ENCODE data around the gene RAE1. TPM values are rescaled to one million over a fixed set of nuclear protein-coding genes. Genes with fewer than 3 reads are reported as not detected.

RAE1 gene
- total and polyA plus RNA-seq, 2 experiments from 2014 or later: 35.4 to 43.3 TPM

GRCh38 chr20:57329608-57330221 is 21.3 kb upstream of the RAE1 start, which contains the start of gene SPO11:
Gene SPO11 (plus strand): TSS chr20:57329803. CDS start chr20:57329868, 65 bp downstream.
- Histone ChIP-seq H3K27ac (ENCODE audit: low read depth) (no peak within 1 kb of the TSS), H3K4me3 (no peak within 1 kb of the TSS), H3K27me3 (ENCODE audit: insufficient read depth) (no peaks in the 10 kb centered on the region), H3K36me3 (ENCODE audit: insufficient read depth) (no peaks in the 10 kb centered on the region), H3K9me2 (ENCODE audit: insufficient read depth) (no peaks in the 10 kb centered on the region), H4K20me1 (replicated peaks; ENCODE audit: insufficient read depth) (no peaks in the 10 kb centered on the region), H2AFZ (peak within 1 kb of the TSS; percentile 6; the same call in 1 of the 2 replicates), H3K4me1 (ENCODE audit: insufficient read depth) (no peaks in the 10 kb centered on the region; the same call in 1 of the 2 replicates), H3K4me2 (no peak within 1 kb of the TSS), H3K79me2 (replicated peaks; ENCODE audit: insufficient read depth) (no peaks in the 10 kb centered on the region), H3F3A (replicated peaks; ENCODE audit: low read depth) (no peaks in the 10 kb centered on the region)
- Mint-ChIP-seq H3K27me3 (ENCODE audit: insufficient read depth, low read depth, poor library complexity) (peaks cover 6% of the 10 kb centered on the region), H3K9me3 (no peaks in the 10 kb centered on the region), H3K36me3 (ENCODE audit: low read depth) (no peaks in the 10 kb centered on the region), H3K4me3 (no peak within 1 kb of the TSS), H3K4me1 (peaks cover 13% of the 10 kb centered on the region; the same call in 2 of the 3 replicates), H3K27ac (no peak within 1 kb of the TSS)
- TF ChIP-seq STAT1 (IDR thresholded peaks at IDR 0.05; ENCODE audit: unreplicated experiment): no peak
- TF ChIP-seq CTCF (conservative IDR thresholded peaks at IDR 0.05; ENCODE audit: low read depth in 2 of 2): peak; percentile 68 to 83
- no peak for TF ChIP-seq ZNF114 (CRISPR knock-in tag; IDR thresholded peaks at IDR 0.05)
- DNase-seq (ENCODE audit: low spot score) (peak; percentile 91), ATAC-seq (peak; percentile 93)

- Mint-ChIP-seq H3K4me1 (peaks cover 11% of the 10 kb centered on the region; the same call in 2 of the 3 replicates), H3K27ac (no peak overlapping the region), H3K9me3 (no peaks in the 10 kb centered on the region), H3K27me3 (ENCODE audit: insufficient read depth, low read depth, poor library complexity) (peaks cover 6% of the 10 kb centered on the region), H3K4me3 (no peak overlapping the region), H3K36me3 (ENCODE audit: low read depth) (no peaks in the 10 kb centered on the region)
- no peak overlapping the region for H3K4me2 ChIP-seq
- no peaks in the 10 kb centered on the region for H4K20me1 ChIP-seq (replicated peaks; ENCODE audit: insufficient read depth)
- ATAC-seq (no peak), DNase-seq (ENCODE audit: low spot score) (no peak)
- no peak overlapping the region for H2AFZ ChIP-seq
- H3K9me2 ChIP-seq (ENCODE audit: insufficient read depth): no peaks in the 10 kb centered on the region
- H3K27ac ChIP-seq (ENCODE audit: low read depth): no peak overlapping the region
- H3K27me3 ChIP-seq (ENCODE audit: insufficient read depth): no peaks in the 10 kb centered on the region
- H3F3A ChIP-seq (replicated peaks; ENCODE audit: low read depth): no peaks in the 10 kb centered on the region
- no peak for TF ChIP-seq REST (IDR thresholded peaks at IDR 0.05; ENCODE audit: unreplicated experiment)
- TF ChIP-seq NANOG (IDR thresholded peaks at IDR 0.05; ENCODE audit: borderline replicate concordance): no peak
- H3K4me1 ChIP-seq (ENCODE audit: insufficient read depth): no peaks in the 10 kb centered on the region; the same call in 1 of the 2 replicates
- H3K4me3 ChIP-seq: no peak overlapping the region
- H3K36me3 ChIP-seq (ENCODE audit: insufficient read depth): no peaks in the 10 kb centered on the region
- no peaks in the 10 kb centered on the region for H3K79me2 ChIP-seq (replicated peaks; ENCODE audit: insufficient read depth)
These were observed 20.1 kb upstream of the RAE1 start for GRCh38 chr20:57330998-57331397.
